GM19351 (cell line): Measurements from ENCODE around the gene SUCLG2.

Source experiments
- ATAC-seq: cut with Tn5 transposase; IDR thresholded peaks from one replicate; pipeline ENCODE4 v1.9.1; 2021; ENCODE audit warnings: mild to moderate bottlenecking, moderate library complexity; ENCODE audit not compliant: unreplicated experiment

Gene SUCLG2

DNA sequence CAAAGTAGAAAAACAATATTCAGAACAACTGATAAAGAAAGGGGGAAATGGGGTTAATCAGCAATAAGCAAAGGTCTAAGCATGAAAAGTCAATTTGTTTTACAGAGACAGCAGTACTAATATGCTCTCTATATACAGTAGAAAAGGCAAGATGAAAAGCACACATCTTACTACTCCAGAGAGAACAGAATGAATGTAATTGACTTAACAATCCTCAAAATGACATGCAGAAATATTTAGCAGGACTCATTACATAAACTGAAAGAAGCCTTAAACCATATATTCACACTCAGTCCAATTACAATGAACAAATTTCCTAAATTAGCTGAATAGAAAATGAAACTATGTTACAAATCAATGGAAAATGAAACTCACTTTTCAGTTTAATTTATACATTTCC is 319.8 kb downstream of the SUCLG2 start:
- no peak for ATAC-seq

DNA sequence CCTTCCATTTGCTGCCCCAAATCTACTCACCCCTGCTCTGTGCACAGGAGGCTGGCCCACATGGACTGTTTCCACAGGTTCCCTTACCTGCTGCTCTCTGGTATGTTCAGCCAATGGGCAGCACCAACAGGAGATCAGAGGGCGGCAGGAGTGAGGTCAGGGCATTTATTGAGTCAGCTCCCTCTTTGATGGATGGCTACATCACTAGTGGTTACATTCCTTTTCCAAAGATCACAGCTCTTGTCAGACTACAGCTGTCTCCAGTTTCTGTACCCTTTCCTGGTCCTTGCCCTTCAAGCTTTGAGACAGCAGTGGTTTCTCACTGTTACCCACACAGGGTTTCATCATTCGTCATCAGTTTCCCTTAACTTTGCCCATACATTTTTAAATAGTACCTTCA is 325.1 kb downstream of the SUCLG2 start:
- peak; percentile 51 for ATAC-seq

DNA sequence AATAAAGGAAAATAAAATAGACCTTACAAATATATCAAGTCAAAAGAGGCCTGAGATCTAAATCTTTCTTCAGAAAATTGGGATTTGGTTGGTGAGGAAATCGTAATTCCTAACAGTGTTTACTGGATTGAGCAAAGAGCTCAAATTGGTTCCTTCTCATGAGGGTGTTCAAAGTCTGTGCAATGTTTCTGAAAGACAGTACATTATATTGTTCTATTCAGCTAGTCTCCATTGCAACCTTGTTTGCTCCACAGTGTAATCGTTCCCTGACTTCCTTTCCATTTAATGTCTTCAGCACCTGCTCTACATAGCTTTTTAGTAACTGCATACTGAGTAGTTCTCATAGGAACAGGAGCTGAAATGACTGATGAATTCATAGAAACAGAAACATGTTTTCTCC is 326.8 kb downstream of the SUCLG2 start:
- ATAC-seq = no peak

DNA sequence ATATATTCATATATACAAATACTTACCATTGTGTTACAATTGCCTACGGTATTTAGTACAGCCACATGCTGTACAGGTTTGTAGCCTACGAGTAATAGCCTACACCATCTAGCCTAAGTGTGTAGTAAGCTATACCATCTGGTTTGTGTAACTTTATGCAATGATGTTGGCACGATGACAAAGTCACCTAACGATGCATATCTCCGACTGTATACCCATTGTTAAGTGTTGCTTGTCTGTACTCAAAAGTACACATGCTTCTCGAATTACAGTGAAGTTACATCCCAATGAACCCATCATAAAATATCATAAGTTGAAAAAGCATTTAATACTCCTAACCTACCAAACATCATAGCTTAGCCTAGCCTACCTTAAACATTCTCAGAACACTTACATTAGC is 329.2 kb downstream of the SUCLG2 start:
- no peak for ATAC-seq
